Uterus (tissue), 4 donors: ENCODE data around the gene CACNA1B. TPM values are rescaled to one million over a fixed set of nuclear protein-coding genes. Genes with fewer than 3 reads are reported as not detected.

Experiments used
- DNase-seq, 2 donors: peaks; one replicate each; pipeline ENCODE4 v3.0.0-alpha.2; 2019 to 2020
- H3K27ac ChIP-seq, 2 donors: fragments of 200-600 bp; sonication (generic); 1 replicate in 1 of 2; 2 replicates in 1 of 2; pipeline ENCODE4 v1.5.1; 2016 to 2018
- H3K27me3 ChIP-seq, 2 donors: fragments of 200-600 bp; sonication (generic); one replicate each; pipeline ENCODE4 v1.5.1; 2018 to 2019; ENCODE audit warnings: control low read depth in 1 of 2
- H3K36me3 ChIP-seq, 2 donors: fragments of 200-600 bp; sonication (generic); one replicate each; pipeline ENCODE4 v1.5.1; 2019; ENCODE audit warnings: control low read depth in 1 of 2
- H3K4me1 ChIP-seq, 2 donors: fragments of 200-600 bp; sonication (generic); one replicate each; pipeline ENCODE4 v1.5.1; 2018 to 2019; ENCODE audit warnings: control low read depth in 1 of 2
- H3K4me3 ChIP-seq, 2 donors: fragments of 200-600 bp; sonication (generic); 1 replicate in 1 of 2; 2 replicates in 1 of 2; pipeline ENCODE4 v1.5.1; 2018 to 2019; ENCODE audit warnings: mild to moderate bottlenecking in 1 of 2
- H3K9me3 ChIP-seq, 2 donors: fragments of 200-600 bp; sonication (generic); one replicate each; pipeline ENCODE4 v1.5.1; 2019; ENCODE audit warnings: control low read depth in 1 of 2
- CTCF ChIP-seq, 4 experiments: fragments of 200-600 bp in 2 of 4; fragments of 450-650 bp in 2 of 4; sonication (generic) in 2 of 4; IDR thresholded peaks; one replicate each; pipeline ENCODE4 v1.5.1; 2016 to 2019; ENCODE audit warnings: antibody characterized with exemption in 4 of 4, mild to moderate bottlenecking in 2 of 4, moderate library complexity in 1 of 4
- POLR2A ChIP-seq, 2 donors: fragments of 450-650 bp; IDR thresholded peaks; one replicate each; pipeline ENCODE4 v1.6.1; 2016; ENCODE audit warnings: antibody characterized with exemption in 2 of 2, mild to moderate bottlenecking in 1 of 2, moderate library complexity in 1 of 2
- intact Hi-C: fragments of 100-400 bp; cut with DNase I; formaldehyde crosslinking; loops from one replicate; pipeline ENCODE4 v1.15.1; 2023; ENCODE audit warnings: low total_unique reads
- total RNA-seq, 4 donors: library from RNA; depleted of rRNA in 3 of 4; stranded (reverse); fragments of >200 nt in 3 of 4; gene quantifications; one replicate each; pipeline versions ENCODE4 v1.1.0 to v1.2.4, GENCODE V29; 2014 to 2023
- donor health status: DM: yes; HTN: yes; CAD: no.

Gene CACNA1B
- total RNA-seq, 4 donors from 2014 or later = 0.12 to 0.97 TPM; not detected in 2

- peak in 1 of 2 donors; percentile 6 for DNase-seq
- intact Hi-C loops = no loop called here
- no peak for TF ChIP-seq CTCF (IDR thresholded peaks at IDR 0.05)
- no peak for TF ChIP-seq POLR2A (IDR thresholded peaks at IDR 0.05)
Observed at GRCh38 chr9:138100711-138101350, 223.2 kb downstream of the CACNA1B start.

GRCh38 chr9:138101444-138102234, 224.1 kb downstream of the CACNA1B start:
- TF ChIP-seq CTCF (IDR thresholded peaks at IDR 0.05) = no peak
- no peak for TF ChIP-seq POLR2A (IDR thresholded peaks at IDR 0.05)
- no peaks in the 10 kb centered on the region for H3K9me3 ChIP-seq
- intact Hi-C loops = no loop called here
- H3K4me1 ChIP-seq = no peaks in the 10 kb centered on the region
- no peak overlapping the region for H3K27ac ChIP-seq
- no peaks in the 10 kb centered on the region for H3K27me3 ChIP-seq
- no peaks in the 10 kb centered on the region for H3K36me3 ChIP-seq
- H3K4me3 ChIP-seq = no peak overlapping the region
- DNase-seq = no peak

More at GRCh38 chr9:138100711-138101350, 223.2 kb downstream of the CACNA1B start:
- Histone ChIP-seq H3K9me3 (no peaks in the 10 kb centered on the region), H3K4me1 (no peaks in the 10 kb centered on the region), H3K4me3 (no peak overlapping the region), H3K27me3 (no peaks in the 10 kb centered on the region), H3K27ac (no peak overlapping the region), H3K36me3 (no peaks in the 10 kb centered on the region)

- Histone ChIP-seq H3K36me3 (no peaks in the 10 kb centered on the region), H3K27me3 (no peaks in the 10 kb centered on the region), H3K9me3 (no peaks in the 10 kb centered on the region), H3K27ac (no peak overlapping the region), H3K4me3 (no peak overlapping the region), H3K4me1 (no peaks in the 10 kb centered on the region)
- no peak for DNase-seq
- no peak for TF ChIP-seq POLR2A (IDR thresholded peaks at IDR 0.05)
- TF ChIP-seq CTCF (IDR thresholded peaks at IDR 0.05) = no peak
- intact Hi-C loops = no loop called here
Observed at GRCh38 chr9:138102246-138103051, 224.9 kb downstream of the CACNA1B start.

DNA sequence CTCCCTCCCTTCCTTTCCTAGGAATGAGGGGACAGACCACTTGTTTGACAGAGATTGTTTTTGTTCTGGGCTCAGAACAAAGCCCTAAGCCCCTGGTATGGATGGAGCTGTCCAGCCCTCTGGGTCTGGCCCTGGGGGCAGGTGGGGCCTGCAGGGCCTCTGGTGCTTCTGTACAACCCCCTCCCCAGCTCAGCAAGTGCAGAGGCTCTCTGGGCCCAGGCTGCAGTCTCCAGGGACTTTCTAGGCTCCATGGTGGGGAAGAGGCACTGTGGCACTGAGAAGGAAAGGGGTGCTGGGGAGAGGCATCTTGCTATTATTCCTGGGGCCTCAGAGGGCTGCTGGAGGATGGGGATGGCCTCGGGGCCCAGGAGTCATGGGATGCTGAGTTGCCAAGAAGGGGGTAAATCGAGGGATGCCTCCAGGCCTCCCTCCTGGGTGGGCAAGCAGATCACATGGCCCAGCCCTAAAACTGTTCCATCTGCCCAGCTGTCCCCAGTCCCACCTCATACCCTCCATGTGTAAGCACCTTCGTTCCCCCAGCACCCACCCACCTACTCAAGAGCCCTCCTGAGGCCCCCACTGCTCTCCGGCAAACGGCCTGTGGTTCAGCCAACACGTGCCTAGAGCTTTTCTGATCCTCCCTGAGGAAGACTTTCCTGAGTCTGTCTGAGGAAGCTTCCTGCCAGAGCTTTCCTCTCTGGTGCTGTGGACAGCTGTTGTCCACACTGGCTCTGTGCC, 225.7 kb downstream of the CACNA1B start:
- Histone ChIP-seq H3K36me3 (no peaks in the 10 kb centered on the region), H3K27ac (no peak overlapping the region), H3K4me1 (no peaks in the 10 kb centered on the region), H3K4me3 (no peak overlapping the region), H3K27me3 (no peaks in the 10 kb centered on the region), H3K9me3 (no peaks in the 10 kb centered on the region)
- no peak for TF ChIP-seq CTCF (IDR thresholded peaks at IDR 0.05)
- no peak for TF ChIP-seq POLR2A (IDR thresholded peaks at IDR 0.05)
- no peak for DNase-seq
- intact Hi-C loops = no loop called here
